GM19035 (cell line): ENCODE results near the gene ZFPL1.

Experiments used
- ATAC-seq: cut with Tn5 transposase; IDR thresholded peaks from one replicate; pipeline ENCODE4 v1.9.1; 2021; ENCODE audit not compliant: unreplicated experiment

The ZFPL1 gene

DNA sequence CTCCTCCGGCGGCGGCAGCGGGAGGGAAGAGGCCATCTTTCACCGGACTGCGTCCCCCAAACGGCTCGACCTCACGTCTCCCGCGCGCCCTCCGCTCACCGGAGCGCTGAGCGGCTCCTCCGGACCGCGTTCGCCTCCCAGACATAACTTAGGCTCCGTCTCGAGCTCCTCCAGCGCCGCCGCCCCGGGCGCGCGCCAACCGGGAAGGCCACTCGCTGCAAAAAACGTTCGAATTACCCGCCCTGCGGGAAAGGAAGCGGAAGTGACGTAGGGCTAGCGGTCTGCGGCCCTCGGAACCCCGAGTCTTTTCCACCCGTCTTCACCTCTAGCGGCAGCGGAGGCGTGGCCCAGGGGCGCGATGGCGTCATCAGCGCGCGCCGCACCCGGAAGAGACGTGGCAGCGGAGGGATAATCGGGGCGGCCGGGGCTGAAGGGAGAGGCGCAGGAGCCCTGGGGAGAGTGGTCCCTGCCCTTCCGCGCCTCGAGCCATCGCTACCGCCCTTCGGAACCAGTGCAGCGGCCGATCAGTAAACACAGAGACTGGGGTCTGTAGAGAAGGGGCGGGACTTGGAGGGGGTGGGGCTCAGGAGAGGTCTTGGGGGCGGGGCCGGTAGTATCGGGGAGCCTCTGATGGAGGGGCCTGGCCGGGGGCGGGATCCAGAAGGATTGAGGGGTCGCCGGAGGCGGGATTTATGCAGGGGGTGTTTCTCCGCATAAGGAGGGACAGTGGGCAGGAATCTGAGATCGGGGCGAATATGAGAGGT is at the start of gene ZFPL1, which contains the start of gene CDCA5:
Gene ZFPL1, plus strand, starts transcription at position 389 of the 764 bp plus-strand sequence. CDS start 477 bp downstream, outside the sequence.
Gene CDCA5, minus strand, starts transcription at position 207 of the 764 bp plus-strand sequence. Its CDS starts 62 bp downstream, at position 145.
- ATAC-seq: peak; percentile 88

DNA sequence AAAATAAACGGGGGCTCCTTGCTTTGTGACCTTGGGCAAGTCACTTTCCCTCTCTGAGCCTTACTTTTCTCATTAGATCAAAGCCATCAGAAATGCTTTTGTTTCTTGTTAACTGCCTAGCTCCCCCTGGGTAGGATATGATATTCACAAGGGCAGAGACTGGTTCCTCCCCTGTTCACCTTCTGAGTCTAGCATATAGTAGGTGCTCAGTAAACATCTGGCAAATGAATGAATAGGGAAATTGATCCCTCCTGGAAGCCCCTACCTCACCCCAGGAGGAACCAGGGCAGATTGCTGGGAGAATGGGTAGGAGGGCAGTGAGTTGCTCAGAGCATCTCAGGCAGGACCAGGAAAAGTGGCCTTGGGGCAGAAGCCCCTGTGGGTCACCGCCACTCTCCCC is 49.6 kb upstream of the ZFPL1 start:
- no peak for ATAC-seq

DNA sequence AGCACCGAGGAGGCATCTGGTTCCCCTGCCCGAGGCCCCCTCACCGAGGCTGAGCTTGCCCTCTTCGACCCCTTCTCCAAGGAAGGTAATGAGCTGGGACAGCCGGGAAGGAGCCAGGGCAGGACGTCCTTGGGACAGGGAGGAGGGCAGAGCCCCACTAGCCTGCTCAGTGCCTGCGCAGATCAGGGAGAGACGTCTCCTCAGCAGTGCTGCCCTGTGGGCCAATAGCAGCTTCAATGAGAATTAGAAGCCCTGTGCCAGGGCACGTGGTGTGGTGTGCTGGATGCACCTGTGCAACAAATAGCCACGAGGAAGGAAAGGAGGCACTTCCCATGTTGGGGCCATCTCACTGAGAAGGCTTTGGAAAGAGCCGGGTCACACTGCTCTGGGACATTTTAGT is 48.4 kb upstream of the ZFPL1 start:
- ATAC-seq: no peak

DNA sequence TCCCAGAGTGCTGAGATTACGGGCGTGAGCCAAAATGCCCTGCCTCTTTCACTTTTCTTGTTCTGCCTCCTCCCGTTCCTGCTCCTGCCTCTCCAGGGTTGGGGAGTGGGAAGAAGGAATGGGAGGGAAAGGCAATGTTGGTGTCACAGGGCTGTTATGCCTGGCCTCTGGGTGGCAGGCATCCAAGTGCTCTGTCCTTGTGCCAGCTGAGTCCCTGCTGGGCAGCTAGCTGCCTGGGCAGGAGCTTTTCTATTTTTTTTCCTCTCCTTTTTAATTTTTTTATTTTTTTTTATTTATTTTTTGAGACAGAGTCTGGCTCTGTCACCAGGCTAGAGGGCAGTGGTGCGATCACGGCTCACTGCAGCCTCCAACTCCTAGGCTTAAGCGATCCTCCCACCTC is 47.1 kb upstream of the ZFPL1 start:
- no peak for ATAC-seq

DNA sequence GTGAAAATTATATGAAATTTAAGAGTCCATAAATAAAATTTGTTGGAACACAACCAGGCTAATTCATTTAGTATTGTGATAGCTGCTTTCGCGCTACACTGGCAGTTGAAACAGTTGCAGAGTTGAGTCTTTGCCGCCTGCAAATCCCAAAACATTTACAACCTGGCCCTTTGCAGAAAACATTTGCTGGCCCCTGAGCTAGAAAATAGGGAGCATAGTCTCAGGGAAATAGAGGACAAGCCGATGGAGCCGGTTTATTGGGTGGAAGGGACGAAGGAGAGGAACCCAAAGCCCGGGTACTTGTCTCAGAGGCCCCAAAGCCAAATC is 43.5 kb upstream of the ZFPL1 start:
- ATAC-seq: no peak

DNA sequence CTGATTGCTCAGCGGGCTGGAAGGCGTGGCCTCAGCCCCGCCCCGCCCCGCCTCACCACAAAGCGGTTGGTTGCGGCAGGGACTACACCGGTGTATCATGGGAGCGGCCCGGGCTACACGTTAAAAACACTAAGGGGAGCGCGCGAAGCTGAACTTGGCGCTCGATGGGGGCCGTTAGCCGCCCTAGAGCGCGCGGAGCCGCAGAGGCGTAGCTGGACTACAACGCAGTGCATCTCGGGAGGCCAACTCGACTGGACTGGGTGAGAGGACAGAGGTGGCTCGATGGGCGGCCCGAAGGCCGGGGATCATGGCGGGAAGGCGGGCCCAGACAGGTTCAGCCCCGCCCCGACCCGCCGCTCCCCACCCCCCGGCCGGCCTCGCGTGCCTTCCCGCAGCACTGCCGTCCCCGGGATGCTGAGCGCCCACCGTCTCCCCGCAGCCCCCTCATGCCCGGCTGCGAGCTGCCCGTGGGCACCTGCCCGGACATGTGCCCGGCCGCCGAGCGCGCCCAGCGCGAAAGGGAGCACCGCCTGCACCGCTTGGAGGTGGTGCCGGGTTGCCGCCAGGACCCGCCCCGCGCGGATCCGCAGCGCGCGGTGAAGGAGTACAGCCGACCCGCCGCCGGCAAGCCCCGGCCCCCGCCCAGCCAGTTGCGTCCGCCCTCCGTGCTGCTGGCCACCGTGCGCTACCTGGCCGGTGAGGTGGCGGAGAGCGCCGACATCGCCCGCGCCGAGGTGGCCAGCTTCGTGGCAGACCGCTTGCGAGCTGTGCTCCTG is 43.0 kb upstream of the ZFPL1 start, which contains the start of gene SAC3D1:
Gene SAC3D1, plus strand, starts transcription at position 364 of the 776 bp plus-strand sequence. Its CDS starts 83 bp downstream, at position 447.
- peak; percentile 87 for ATAC-seq

DNA sequence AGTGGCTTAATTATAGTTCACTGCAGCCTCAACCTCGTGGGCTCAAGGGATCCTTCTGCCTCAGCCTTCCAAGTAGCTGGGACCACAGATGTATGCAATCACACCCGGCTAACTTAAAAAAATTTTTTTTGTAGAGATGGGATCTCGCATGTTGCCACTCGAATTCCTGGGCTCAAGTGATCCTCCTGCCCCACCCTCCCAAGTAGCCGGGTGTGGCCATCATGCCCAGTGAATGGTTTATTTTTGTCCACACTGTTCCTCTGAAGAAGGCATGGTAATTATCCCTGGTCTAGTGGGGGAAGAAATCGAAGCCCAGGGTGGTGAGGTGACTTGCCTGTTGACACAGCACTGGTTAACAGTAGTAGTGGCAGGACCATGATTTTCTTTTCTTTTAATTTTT is 41.1 kb upstream of the ZFPL1 start:
- no peak for ATAC-seq

DNA sequence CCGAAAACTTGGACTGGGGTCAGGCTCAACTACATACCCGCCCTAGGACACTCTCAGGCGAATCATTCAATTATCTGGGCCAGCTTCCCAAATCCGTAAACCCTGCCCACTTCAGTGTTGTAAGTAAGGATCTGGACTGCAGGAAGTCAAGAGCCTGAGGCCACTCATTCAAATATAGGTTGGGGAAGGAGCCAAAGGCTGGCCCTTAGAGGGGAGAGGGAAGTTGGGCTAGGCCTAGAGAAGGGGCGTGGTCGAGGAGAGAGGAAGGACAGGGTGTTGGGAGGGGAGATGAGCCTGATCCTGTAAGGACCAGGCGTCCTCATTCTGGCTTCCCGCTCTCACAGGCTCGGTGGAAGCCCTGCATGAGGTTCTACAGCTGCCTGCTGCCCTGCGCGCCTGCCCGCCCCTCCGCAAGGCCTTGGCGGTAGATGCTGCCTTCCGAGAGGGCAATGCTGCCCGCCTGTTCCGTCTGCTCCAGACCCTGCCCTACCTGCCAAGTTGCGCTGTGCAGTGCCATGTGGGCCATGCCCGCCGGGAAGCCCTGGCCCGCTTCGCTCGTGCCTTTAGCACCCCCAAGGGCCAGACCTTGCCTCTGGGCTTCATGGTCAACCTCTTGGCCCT is 40.0 kb upstream of the ZFPL1 start:
- ATAC-seq: no peak

DNA sequence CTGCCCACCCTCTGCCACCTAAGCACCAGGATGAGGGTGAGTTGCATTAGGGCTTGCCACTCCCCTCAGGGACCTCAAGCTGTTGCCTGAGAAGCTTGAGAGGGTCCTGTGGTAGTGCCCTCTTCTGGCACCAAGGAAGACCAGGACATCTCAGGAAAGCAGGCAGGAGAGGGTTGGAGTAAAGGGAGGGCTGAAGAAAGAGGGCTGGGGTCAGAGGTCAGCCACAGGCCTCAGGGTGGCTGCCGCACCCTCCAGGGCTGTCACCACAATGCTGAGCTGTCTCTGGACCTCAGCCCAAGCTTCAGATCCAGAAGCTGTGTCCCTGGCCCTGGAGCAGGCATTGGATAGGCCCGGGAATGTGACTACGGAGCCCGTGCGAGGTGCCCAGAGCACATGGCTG is 39.0 kb upstream of the ZFPL1 start:
- ATAC-seq: no peak

DNA sequence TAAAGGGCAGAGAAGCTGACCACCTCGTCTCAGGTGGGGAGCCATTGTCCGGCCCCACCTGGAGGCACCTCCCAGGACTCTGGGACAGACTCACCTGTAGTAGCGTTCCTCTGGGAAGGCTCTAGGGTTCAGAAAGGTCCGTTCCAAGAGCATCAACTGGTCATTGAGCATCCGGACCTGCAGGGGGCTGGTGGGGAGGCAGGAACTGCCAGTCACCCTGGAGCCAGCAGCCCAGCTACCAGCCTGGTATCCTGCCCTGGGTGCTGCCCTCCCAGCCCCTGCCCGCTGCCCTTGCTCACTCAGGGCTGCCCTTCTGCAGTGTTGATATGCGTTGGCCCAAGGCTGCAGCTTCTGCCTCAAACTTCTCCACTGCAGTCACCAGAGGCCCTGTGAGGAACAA is 38.3 kb upstream of the ZFPL1 start:
- ATAC-seq: no peak

DNA sequence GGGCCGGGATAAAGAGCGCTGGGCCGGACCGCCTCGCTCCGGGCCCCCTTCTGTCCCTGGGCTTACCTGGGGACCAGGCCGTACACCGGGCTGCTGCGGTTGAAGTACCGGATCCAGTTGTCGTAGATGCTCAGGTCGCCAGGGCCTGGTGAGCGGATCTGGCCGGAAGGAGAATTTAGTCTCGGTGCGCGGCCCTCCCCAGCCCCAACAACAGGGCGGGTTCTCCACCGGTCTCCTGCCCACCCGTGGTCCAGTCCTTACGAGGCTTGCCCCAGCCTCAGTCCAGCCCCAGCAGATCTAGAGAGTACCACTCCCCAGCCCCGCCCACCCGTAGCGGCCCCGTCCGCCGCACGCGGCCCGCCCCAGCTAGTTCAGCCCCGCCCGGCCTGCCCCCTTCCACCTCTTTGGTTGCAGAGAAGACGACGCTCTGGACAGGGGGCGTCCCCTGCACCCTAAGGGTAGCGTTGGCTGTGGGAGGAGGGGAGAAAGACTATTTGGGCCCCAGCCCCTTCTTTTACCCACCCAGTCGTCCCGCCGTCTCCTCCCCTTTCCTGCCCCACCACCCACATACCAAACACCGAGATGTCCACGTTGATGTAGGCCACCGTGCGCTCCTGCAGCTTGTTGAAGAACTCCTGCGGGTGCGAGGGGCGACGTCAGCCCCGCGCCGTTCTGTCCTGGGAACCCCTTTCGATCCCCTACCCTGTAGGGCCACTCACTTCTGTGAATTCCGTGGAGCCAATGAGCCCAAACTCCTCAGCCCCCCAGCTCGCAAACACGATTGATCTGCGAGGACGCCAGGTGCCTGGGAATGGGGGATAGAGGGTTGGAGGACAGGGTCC is 36.2 kb upstream of the ZFPL1 start:
- no peak for ATAC-seq

DNA sequence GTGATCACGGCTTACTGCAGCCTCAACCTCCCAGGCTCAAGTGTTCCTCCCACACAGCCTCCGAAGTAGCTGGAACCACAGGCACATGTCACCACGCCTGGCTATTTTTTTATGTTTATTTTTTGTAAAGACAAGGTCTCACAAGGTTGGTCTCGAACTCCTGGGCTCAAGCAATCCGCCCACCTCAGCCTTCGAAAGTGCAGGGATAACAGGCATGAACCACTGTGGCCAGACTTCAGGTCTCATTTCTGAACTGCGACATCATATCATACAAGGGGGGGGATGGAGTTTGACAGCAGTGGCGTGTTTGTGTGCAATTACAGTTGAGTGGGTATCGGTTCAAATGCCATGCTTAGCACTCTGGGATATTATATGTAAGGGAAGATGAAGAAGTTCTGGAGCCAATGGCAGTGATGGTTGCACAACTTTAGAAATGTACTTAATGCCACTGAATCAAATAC is 32.6 kb upstream of the ZFPL1 start:
- no peak for ATAC-seq

DNA sequence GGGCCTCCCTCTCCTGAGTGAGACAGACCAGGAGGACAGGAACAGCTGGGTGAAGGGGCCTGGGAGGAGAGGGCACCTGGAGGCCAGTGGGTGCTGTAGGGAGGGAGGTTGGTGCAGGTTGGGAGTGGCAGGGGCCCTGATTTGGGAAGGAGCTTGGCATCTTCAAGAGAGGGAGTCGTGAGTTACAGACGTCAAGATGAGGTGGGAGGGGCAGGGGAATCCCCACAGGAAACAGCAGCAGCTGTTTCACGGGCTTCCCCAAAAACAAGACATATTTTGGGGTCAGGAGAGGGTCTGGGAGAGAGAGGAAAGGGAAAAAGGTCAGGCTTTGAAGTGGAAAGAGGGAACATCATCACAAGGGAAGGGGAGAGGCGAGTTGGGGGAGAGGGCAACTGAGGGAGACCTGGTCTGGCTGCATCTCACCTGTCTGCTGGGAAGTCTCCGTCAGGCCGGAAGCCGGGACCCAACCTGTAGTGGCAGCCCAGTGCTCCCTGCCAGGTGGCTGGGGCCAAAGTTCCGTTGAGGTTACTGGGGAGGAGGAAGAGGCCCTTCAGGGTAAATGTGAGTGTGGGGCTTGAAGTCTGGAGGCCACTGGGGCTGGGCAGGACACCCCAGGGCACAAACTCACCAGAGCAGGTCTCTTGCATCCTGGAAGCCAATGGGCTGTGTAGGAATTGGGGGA is 30.1 kb upstream of the ZFPL1 start:
- no peak for ATAC-seq

DNA sequence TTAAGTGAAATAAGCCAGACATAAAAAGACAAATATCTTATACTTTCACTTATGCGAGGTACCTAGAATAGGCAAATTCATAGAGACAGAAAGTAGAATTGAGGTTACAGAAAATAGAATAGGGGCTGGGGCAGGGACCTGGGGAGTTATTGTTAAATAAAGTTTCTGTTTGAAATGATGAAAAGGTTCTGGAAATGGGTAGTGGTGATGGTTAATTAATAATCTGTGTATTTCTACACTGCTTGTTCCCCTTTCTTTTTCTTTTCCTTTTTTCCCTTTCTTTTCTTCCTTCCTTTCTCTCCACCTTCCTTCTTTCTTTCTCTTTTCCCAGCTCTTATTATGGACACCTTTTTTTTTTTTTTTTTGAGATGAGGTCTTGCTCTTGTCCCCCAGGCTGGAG is 28.5 kb upstream of the ZFPL1 start:
- no peak for ATAC-seq

DNA sequence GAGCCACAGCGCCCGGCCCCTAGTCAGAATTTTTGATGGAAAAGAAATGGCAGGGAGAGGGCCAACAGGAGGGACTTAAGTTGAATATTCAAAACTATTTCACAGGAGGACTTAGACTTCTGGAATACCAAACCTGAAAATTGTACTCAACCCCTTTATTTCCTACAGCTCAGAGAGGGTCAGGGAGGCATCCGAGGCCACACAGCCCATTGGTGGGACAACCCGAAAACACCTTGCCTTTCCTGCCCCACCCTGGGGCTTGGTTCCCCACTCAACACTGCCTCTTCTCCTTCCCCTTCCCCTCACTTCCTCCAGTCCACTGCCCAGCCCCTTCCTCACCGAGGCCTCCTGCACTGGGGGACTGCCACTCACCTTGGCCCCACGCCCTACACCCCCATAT is 27.0 kb upstream of the ZFPL1 start:
- no peak for ATAC-seq

DNA sequence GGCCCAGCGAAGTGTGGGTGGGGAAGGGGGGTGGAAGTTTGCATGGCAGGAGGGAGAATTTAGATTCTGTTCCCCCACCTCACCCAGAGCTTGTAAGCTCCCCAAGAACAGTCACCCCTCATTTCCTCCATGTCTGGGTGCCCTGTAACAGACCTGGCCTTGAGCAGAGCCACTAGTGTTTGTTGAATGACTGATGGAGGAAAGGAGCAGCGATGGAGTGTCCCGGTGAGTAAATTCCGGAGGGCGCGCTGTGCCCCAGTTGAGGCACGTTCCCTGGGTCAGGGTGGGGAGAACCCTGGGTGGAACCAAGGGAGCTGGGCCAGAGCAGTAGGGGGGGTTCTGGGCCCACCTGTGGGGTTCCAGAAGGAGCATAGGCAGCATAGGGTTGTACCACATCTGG is 26.5 kb upstream of the ZFPL1 start:
- ATAC-seq: no peak

DNA sequence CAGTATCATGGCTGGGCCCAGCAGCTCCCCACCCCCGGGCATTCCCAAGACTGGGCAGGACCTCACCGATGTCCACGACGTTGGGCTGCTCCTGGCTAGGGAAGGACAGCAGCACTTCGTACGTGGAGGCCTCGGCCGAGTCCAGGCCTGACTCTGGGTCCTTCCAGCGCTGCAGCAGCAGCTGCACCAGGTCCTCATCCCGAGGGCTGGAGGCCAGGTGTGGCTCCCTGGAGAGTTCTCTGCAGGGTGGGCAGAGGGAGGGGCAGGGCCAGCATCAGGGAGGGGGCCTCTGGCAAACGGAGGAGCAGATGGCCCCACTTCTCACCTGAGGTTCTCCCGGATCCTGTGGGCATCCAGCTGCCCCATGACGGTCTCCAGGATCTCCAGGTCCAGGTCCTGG is 26.0 kb upstream of the ZFPL1 start:
- ATAC-seq: no peak

DNA sequence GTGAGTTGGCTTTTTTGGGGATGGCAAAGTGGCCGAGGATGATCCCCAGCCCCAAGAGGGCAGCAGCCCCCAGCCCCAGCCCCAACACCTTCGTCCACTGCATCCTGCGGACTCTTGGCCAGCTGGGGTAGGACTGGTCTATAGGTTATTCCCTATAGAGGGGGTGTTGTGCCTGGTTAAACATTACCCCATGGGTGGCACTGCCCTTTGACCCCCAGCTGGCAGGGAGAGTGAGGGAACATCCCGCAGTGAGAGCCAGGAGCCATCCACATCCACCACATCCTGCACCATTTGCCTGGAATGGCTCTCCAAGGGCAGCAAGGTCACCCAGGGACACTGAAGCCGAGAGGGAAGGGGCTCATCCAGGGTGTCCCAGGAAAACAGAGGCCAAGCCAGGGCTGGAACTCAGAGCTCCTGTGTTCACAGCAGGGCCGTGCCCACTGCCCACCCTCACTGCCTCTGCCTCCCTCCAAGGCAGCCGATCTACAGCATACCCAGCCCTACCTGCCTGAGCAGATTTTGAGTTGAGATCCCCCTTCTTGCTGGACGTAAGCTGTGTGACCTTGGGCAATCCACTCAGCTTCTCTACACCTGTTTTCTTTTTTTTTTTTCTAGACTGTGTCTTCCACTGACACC is 25.5 kb upstream of the ZFPL1 start, which contains the start of gene NAALADL1:
Gene NAALADL1, minus strand, starts transcription at position 135 of the 636 bp plus-strand sequence. Its CDS starts 32 bp downstream, at position 103.
- no peak for ATAC-seq

DNA sequence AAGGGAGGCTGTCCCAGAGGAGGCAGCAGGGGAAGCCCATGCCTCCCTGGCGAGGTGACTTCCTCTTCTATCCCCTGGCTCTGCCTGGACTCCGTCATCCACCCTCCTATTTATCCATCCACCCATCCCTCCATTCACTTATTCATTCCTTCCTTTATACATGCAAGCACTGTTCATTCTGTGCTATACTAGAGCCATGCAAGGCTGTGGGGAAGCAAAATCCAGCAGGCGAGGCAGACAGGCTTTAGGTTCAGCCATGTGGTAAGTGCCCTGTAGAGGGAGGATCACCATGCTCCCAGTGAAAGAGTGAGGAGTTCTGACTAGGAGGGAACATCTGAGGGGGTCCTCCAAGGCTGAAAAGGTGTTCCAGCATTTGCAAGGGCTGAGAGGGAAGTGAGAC is 24.5 kb upstream of the ZFPL1 start:
- ATAC-seq: no peak
